Activated CD4-positive, alpha-beta T cell treated with anti-CD3 and anti-CD28 coated beads, Interleukin-10, Interleukin-2, amounts not matched to agents 100 ng/mL and 50 ng/mL, durations not matched to agents 16 hours and 8 hours (primary cell): ENCODE results near the gene CLTC.
"Not testable (repeated sequence)": the region's sequence is repeated elsewhere in the genome, so short reads cannot be mapped to it uniquely, and the experiment has no call there.

ENCODE experiments used
- DNase-seq: peaks from one replicate; pipeline ENCODE4 v3.0.0-alpha.2; 2020

CLTC gene

GRCh38 chr17:59619298-59620063, at the start of gene CLTC:
TSS of gene CLTC (plus strand) at chr17:59619895. CDS start at chr17:59620132, 237 bp downstream.
- peak; percentile 94 for DNase-seq

- peak; percentile 78 for DNase-seq
Observed at GRCh38 chr17:59572301-59572924, 47.3 kb upstream of the CLTC start.

GRCh38 chr17:59584168-59584567, 35.5 kb upstream of the CLTC start:
- not testable (repeated sequence) for DNase-seq

DNA sequence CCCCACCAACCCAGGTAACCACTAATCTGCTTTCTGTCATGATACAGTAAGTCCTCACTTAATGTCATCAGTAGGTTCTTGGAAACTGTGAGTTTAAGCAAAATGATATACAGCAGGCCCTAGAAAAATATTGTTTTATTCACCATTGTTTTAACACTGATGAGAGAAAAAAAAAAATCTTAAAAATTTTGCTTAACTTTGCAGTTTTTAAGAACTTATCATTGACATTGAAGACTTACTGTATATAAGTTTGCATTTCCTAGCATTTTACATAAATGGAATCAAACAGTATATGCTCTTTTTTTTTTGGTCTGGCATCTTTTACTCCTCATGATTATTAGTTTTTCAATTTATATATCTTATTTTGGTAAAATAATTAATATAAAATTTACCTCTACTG, 19.5 kb upstream of the CLTC start:
- DNase-seq, result no peak

- DNase-seq, result peak; percentile 87
Observed at GRCh38 chr17:59601130-59601529, 18.6 kb upstream of the CLTC start.

DNA sequence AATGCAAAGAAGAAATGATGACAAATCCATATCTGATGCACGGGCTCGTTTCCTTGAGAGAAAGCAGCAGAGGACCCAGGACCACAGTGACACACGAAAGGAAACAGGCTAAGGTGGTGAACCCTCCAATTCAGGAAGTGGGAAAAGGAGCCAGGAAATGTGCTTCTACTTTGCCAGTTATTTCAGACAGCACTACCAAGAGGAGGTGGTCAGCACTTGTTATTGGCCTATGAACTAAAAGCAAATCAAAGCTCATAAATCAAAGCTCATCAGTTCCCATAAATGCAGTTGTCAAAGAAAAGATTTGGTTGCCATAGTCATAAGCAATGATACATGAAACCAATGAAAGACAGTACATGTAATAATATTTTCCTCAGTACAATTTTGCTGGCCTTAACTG, 12.6 kb upstream of the CLTC start:
- no peak for DNase-seq

DNA sequence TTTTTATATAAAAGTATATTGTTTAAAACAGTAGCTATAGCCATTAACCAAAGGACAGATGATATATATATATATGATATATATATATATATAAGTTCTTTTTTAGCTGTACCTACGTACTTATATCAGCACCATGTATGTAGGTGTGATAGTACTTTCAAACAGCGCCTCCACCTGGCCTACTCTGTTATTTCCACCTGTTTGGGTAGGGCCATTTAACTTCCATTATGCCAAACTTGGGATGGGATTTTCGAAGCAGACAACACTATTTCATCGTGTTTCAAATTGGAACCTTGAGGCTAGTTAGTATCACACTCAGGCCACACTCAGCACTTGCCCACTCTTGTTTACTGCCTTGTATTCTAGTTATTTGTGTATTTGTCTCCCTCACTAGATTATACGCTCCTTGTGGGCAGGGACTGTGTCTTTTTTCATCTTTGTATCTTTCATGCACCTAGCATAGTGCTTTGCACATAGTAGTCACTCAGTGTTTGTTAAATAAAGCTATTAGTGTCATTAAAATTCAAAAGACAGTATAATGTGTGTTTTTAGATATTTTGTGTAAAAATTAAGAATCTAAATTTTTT, 11.8 kb upstream of the CLTC start:
- DNase-seq, result peak; percentile 39

DNA sequence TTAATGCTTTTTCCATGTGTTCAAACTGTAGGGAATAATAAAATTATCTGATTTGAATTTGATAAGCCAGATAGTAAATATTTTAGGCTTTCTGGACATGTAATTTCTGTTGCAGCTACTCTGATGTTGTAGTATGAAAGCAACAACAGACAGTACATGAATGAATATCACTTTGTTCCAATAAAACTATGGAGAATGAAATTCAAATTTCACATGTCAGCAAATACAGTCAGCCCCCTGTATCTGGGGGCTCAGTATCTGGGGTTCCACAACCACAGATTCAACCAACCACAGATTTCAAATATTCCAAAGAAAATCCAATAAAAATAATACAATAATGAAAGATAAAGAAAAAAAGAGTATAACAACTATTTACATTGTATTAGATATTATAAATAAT, 8.2 kb upstream of the CLTC start:
- DNase-seq, result no peak

DNA sequence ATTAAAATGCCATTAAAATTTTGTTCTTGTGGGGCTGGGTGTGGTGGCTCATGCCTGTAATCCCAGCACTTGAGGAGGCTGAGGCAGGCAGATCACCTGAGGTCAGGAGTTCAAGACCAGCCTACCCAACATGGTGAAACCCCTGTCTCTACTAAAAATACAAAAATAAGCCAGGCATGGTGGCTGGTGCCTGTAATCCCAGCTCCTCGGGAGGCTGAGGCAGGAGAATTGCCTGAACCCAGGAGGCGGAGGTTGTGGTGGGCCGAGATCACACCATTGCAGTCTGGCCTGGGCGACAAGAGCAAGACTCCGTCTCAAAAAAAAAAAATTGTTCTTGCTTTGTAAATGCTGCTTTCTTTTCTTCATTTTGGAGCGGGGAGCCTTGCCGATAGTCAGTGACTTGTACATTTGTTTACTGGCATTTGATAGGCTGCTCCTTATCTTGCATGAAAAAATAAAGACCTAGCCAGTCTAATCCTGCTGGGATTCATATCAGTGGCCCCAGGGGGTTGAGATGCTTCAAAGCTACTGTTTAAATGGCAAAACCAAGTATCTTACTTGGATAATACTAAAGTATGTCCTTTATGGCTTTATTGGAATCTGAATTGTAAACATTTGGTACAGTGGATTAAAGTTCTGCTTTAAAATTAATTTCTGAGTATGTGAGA, 3.3 kb upstream of the CLTC start:
- DNase-seq, result no peak

- peak; percentile 30 for DNase-seq
Observed at GRCh38 chr17:59617156-59617732, 2.5 kb upstream of the CLTC start.

GRCh38 chr17:59619035-59619297, 729 bp upstream of the CLTC start:
- no peak for DNase-seq

GRCh38 chr17:59620064-59620359, 317 bp downstream of the CLTC start:
- DNase-seq, result no peak

- peak; percentile 77 for DNase-seq
Observed at GRCh38 chr17:59620518-59621259, 994 bp downstream of the CLTC start.

DNA sequence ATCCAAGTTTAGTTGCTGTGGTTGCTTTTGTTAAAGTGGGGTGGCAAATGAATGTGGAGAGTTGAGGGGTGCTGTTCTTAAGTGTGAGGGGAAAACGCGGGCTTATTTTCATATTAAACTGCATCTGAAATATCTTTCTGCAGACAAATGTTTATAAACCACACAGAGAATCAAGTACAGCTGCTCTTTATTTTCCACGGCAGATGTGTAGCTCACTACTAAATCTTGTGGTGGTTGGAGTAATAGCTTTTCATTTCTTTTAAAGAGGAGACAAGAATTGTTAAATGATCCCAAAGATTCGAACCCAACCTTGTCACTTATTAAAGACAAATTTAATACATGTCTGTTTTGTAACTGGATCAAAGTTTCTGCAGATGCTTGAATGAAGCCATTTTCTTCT, 2.1 kb downstream of the CLTC start:
- no peak for DNase-seq

DNA sequence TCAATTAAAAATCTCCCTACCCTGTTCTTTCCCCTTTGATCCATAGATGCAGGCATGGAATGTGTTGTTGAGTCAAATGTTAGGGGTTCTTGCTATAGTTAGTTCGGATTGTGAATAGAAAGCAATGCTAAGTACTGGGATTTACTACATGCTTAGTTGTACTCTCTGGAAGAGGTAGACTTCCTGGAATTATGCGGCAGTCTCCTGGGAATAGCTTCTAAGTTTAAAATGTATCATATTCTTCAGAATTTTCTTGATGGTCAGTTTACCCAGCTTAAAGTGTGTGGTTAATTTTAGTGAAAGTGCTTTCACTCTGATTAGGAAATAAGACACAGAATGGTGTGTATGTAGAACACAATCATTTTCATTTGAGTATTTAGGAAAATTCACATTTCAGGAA, 3.5 kb downstream of the CLTC start:
- no peak for DNase-seq

GRCh38 chr17:59626756-59627155, 7.1 kb downstream of the CLTC start:
- no peak for DNase-seq

DNA sequence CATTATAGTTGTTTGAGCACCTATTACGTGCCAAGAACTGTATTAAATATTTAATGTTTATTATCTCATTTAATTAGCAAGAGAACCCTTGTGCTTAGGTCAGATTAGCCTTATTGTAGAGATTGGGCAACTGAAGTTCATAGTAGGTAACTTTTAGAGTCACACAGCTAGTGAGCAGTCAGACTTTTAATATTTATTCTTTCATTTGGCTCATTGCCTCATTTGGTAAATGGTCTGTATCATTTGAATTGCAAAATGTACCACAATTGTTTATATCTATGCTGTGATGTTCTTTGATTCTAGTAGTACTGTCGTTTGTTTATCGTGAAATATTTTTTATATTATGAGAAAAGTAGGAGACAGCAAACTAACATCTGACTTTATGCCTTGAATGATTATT, 7.6 kb downstream of the CLTC start:
- DNase-seq, result no peak

GRCh38 chr17:59627770-59628171, 8.1 kb downstream of the CLTC start:
- DNase-seq, result peak; percentile 52

DNA sequence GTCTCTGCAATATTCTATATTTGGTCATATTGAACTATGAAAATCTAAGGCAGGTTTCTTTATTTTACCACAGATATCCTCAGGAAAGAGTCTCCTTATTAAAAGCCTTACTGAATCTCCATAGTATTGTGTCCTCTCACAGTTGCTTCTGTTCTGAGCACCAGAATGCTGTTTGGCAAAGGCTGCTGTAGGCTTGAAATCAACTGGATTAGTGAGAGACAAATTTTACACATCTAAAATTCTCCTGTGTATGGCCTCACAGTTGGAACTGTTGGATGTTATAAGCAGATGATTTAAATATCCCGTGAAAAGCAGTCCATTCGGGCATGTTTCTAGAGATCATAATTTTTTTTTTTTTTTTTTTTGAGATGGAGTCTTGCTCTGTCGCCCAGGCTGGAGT, 9.5 kb downstream of the CLTC start:
- DNase-seq, result no peak

GRCh38 chr17:59631276-59631675, 11.6 kb downstream of the CLTC start:
- no peak for DNase-seq

DNA sequence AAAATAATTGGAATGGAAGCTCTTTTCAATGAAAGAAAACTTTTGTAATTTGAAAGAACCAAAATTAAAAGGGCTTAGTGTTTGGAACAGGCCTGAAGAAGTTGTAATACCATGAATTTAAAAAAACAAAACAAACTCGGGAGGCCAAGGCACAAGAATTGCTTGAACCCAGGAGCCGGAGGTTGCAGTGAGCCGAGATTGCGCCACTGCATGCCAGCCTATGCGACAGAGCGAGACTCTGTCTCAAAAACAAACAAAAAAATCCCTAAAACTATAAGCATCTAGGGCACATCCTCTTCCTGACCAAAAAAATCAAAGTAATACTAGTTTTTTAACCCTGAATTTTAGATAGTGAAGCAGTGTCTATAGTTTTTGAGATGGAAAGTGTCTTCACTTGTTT, 12.7 kb downstream of the CLTC start:
- DNase-seq, result no peak

GRCh38 chr17:59633658-59634359, 14.1 kb downstream of the CLTC start:
- DNase-seq, result no peak
